ENCODE measurements around the gene RDX. TPM values are rescaled to one million over a fixed set of nuclear protein-coding genes. Genes with fewer than 3 reads are reported as not detected.

The RDX gene
- total RNA-seq, 1 experiment from 2014 or later: 86.6 TPM

DNA sequence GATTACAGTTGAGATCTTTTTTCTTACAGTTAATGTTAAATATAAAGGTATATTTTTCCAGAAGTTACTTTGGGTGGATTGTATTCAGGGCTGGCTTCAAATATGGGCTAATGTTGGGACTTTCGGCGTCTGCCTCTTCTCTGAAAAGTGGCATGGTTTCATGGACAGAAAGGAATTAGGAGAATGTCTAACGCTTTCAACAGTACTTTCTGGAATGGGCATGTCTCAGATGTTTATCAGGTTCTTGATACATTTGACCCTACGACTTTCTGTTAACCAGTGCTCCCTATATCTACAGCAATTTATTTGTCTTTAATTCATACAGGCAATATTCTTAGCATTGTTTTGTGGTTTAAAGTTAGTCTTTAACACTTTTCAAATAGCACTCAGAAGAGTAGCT is 169.5 kb downstream of the RDX start:
- Histone ChIP-seq H2BK12ac (ENCODE audit: insufficient read length, low read depth, low read length) (no peak overlapping the region), H4K20me1 (ENCODE audit: control insufficient read depth, insufficient read depth, insufficient read length) (no peaks in the 10 kb centered on the region), H4K91ac (ENCODE audit: insufficient read length, low read depth, low read length) (no peak overlapping the region), H3K9ac (ENCODE audit: extremely low read depth, insufficient read length, low read length) (no peak overlapping the region), H3K27me3 (ENCODE audit: insufficient read depth, low read length) (no peaks in the 10 kb centered on the region), H3K79me1 (ENCODE audit: insufficient read depth, low read depth, low read length, poor library complexity, severe bottlenecking) (no peaks in the 10 kb centered on the region), H3K27ac (ENCODE audit: insufficient read length, low read depth, low read length) (no peak overlapping the region), H3K56ac (ENCODE audit: insufficient read length, low read depth, low read length) (no peak overlapping the region), H2AFZ (ENCODE audit: low read length) (no peak overlapping the region), H3K4me2 (ENCODE audit: insufficient read depth, insufficient read length, low read length) (no peak overlapping the region), H3K23ac (ENCODE audit: insufficient read length, low read depth, low read length) (no peak overlapping the region), H4K8ac (replicated peaks; ENCODE audit: insufficient read length, low read depth, low read length) (no peak overlapping the region), H2AK5ac (ENCODE audit: insufficient read length, low read length) (no peak overlapping the region), H4K5ac (ENCODE audit: insufficient read length, low read depth, low read length) (no peak overlapping the region), H2BK20ac (ENCODE audit: low read depth, low read length, poor library complexity, severe bottlenecking) (no peak overlapping the region), H3T11ph (ENCODE audit: low read length) (no peak overlapping the region), H2BK120ac (ENCODE audit: low read depth, low read length, poor library complexity, severe bottlenecking) (no peak overlapping the region), H3K4me1 (ENCODE audit: insufficient read depth, low read length) (peaks cover 4% of the 10 kb centered on the region; the same call in 1 of the 2 replicates), H2BK5ac (ENCODE audit: insufficient read length, low read length) (no peak overlapping the region), H3K14ac (ENCODE audit: insufficient read depth, low read length) (no peak overlapping the region), H3K23me2 (ENCODE audit: insufficient read length, low read depth, low read length, poor library complexity, severe bottlenecking) (no peaks in the 10 kb centered on the region), H3K4ac (ENCODE audit: low read depth, low read length) (no peak overlapping the region), H3K79me2 (ENCODE audit: insufficient read depth, low read length) (no peaks in the 10 kb centered on the region), H2BK15ac (ENCODE audit: low read depth, low read length) (no peak overlapping the region), H3K9me3 (ENCODE audit: control insufficient read depth, low read depth, low read length) (no peaks in the 10 kb centered on the region), H3K18ac (ENCODE audit: insufficient read length, low read depth, low read length) (no peak overlapping the region)
- 0 out of 7 replicates have a peak, but pooled peaks cover 0 to 3% (median 0%) of the 10 kb centered on the region in 3 experiments for H3K36me3 Mint-ChIP-seq (ENCODE audit: insufficient read depth in 1 of 3, low read depth in 3 of 3)
- DNase-seq: no peak
- TF ChIP-seq, protein P1, sequence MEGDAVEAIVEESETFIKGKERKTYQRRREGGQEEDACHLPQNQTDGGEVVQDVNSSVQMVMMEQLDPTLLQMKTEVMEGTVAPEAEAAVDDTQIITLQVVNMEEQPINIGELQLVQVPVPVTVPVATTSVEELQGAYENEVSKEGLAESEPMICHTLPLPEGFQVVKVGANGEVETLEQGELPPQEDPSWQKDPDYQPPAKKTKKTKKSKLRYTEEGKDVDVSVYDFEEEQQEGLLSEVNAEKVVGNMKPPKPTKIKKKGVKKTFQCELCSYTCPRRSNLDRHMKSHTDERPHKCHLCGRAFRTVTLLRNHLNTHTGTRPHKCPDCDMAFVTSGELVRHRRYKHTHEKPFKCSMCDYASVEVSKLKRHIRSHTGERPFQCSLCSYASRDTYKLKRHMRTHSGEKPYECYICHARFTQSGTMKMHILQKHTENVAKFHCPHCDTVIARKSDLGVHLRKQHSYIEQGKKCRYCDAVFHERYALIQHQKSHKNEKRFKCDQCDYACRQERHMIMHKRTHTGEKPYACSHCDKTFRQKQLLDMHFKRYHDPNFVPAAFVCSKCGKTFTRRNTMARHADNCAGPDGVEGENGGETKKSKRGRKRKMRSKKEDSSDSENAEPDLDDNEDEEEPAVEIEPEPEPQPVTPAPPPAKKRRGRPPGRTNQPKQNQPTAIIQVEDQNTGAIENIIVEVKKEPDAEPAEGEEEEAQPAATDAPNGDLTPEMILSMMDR (conservative IDR thresholded peaks at IDR 0.05): no peak
- H3K4me1 Mint-ChIP-seq: peaks cover 52 to 70% of the 10 kb centered on the region in 2 experiments
- WGBS (ENCODE audit: extremely low coverage, insufficient read length, low lambda C conversion rate): no CpG with 5 or more reads among the region's 4 CpGs
- no peak overlapping the region for H3K27ac Mint-ChIP-seq
- H3K27me3 Mint-ChIP-seq (ENCODE audit: low read depth): no peaks in the 10 kb centered on the region
- H3K9me3 Mint-ChIP-seq: no peaks in the 10 kb centered on the region
- H3K4me3 Mint-ChIP-seq: no peak overlapping the region

Data from H9 (cell line).